Left lung (tissue), 10 donors: ENCODE results near the gene GPC1. TPM values are rescaled to one million over a fixed set of nuclear protein-coding genes. Genes with fewer than 3 reads are reported as not detected.

Experiments used
- ATAC-seq: fragments of 200-7000 bp; cut with Tn5 transposase; one replicate; pipeline ENCODE4 v1.9.1; 2020; ENCODE audit warnings: moderate library complexity
- DNase-seq, 4 donors: peaks; one replicate each; pipeline ENCODE4 v3.0.0-alpha.2; 2013 to 2020
- H3K27ac ChIP-seq, 2 donors: fragments of 200-600 bp; sonication (generic) in 1 of 2; one replicate each; pipeline versions ENCODE4 v1.5.0 to v1.8.0; 2020 to 2021
- H3K27me3 ChIP-seq, 2 donors: fragments of 200-600 bp; sonication (generic) in 1 of 2; one replicate each; pipeline versions ENCODE4 v1.5.0 to v1.8.0; 2020 to 2021
- H3K36me3 ChIP-seq, 2 donors: fragments of 200-600 bp; sonication (generic) in 1 of 2; one replicate each; pipeline versions ENCODE4 v1.5.0 to v1.8.0; 2020 to 2021
- H3K4me1 ChIP-seq, 2 donors: fragments of 200-600 bp; one replicate each; pipeline ENCODE4 v1.8.0; 2021
- H3K4me3 ChIP-seq, 2 donors: fragments of 200-600 bp; sonication (generic) in 1 of 2; one replicate each; pipeline versions ENCODE4 v1.5.0 to v1.8.0; 2020 to 2021; ENCODE audit warnings: mild to moderate bottlenecking in 1 of 2
- H3K9me3 ChIP-seq, 2 donors: fragments of 200-600 bp; sonication (generic) in 1 of 2; one replicate each; pipeline versions ENCODE4 v1.5.0 to v1.8.0; 2020 to 2021
- CTCF ChIP-seq, 2 donors: fragments of 200-600 bp; sonication (generic) in 1 of 2; IDR thresholded peaks; one replicate each; pipeline versions ENCODE4 v1.5.0 to v1.8.0; 2021; ENCODE audit warnings: antibody characterized with exemption in 2 of 2
- intact Hi-C, 2 donors: fragments of 100-400 bp; cut with DNase I; formaldehyde crosslinking; loops; one replicate each; pipeline versions ENCODE4 v1.11.2 to v1.14.2; 2022
- polyA plus RNA-seq, 6 donors: library from polyadenylated mRNA; unstranded; fragments of 120-200 nt; gene quantifications; one replicate each; pipeline ENCODE4 v1.2.1, GENCODE V29; 2013; ENCODE audit not compliant: insufficient read length in 6 of 6
- total RNA-seq, 2 donors: library from RNA; stranded (reverse); fragmentation: NEBNext Ultra II Directional; extraction: Animal tissue kit (Norgen Biotek cat#: 25700); gene quantifications; one replicate each; pipeline ENCODE4 v1.2.1, GENCODE V29; 2021
- donor health status: DM: no; HTN: yes; CAD: no.
- donor health status: DM: no; HTN: no; CAD: no.

GPC1 gene
- total and polyA plus RNA-seq, 8 donors, result 24.6 to 63.4 (median 45.3) TPM

DNA sequence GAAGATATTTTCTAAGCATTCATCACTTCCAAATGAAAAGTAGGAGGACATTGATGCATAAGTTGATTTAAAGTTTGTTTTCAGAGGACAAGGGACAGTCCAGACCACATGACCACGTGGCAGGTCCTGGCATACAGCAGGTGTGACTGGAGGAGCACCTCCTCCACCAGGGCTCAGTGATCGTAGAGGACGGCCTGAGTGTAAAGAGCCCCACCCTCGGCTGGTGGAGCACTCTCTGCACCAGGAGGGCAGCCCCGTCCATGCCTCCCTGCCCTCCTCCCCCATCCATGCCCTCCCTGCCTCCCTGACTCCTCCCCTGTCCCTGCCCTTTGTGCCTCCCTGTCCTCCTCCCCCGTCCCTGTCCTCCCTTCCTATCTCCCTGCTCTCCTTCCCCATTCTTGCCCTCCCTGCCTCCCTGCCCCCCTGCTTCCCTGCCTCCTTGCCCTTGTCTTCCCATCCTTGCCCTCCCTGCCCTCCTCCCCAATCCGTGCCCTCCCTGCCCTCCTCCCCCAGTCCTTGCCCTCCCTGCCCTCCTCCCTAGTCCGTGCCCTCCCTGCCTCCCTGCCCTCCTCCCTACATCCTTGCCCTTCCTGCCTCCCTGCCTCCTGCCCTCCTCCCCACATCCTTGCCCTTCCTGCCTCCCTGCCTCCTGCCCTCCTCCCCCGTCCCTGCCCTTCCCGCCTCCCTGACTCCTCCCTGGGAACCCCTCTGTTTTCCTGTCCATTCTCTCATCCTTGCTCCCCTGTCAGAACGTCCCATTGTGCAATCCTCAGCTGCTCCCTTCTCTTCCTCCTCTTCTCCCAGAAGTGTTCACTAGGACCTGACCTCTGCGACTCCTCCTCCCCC, 74.4 kb downstream of the GPC1 start:
- intact Hi-C loops, result no loop called here
- no peak overlapping the region for H3K27ac ChIP-seq
- ATAC-seq (no peak), DNase-seq (peak in 1 of 4 donors; percentile 45)
- H3K4me1 ChIP-seq, result peaks cover 0 to 11% of the 10 kb centered on the region in 2 donors
- H3K36me3 ChIP-seq, result peaks cover 0 to 17% of the 10 kb centered on the region in 2 donors
- no peak overlapping the region for H3K4me3 ChIP-seq
- TF ChIP-seq CTCF (IDR thresholded peaks at IDR 0.05), result no peak
- no peaks in the 10 kb centered on the region for H3K9me3 ChIP-seq
- no peaks in the 10 kb centered on the region for H3K27me3 ChIP-seq

DNA sequence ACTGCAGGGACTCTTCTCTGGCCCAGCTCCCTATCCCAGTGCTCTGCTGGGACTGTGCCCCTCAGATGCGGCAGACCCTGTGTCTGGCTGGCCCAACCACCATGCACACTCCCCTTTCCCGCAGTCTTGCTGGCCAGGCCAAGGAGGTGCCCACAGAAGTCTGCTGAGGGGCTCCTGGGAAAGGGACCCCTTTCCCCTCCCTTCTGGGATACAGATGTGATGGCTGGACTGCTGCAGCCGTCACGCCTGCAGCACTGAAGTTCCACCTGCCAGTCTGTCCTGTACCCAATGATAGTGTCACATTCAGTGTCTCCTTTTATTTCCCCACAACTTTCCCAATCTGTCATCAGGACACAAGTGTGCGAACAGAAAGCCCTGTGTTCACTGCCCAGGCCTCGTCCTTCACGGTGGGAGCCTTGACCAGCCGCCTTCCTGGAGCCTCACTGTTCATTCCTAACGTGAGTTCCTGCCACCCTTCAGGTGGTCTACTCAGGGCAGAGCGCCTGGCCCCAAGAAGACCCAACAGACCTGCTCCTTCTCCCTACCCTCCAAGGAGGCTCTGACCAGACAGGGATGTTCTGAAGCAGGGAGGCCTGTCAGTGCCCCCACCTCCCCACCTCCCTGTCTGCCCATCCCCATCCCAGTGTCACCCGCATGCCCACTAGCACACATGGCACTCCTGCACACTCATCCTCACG, 75.2 kb downstream of the GPC1 start:
- peaks cover 0 to 11% of the 10 kb centered on the region in 2 donors for H3K4me1 ChIP-seq
- TF ChIP-seq CTCF (IDR thresholded peaks at IDR 0.05), result no peak
- ATAC-seq, result no peak
- no peaks in the 10 kb centered on the region for H3K27me3 ChIP-seq
- H3K27ac ChIP-seq, result no peak overlapping the region
- peak in 1 of 4 donors; percentile 39 for DNase-seq
- peaks cover 0 to 17% of the 10 kb centered on the region in 2 donors for H3K36me3 ChIP-seq
- H3K9me3 ChIP-seq, result no peaks in the 10 kb centered on the region
- intact Hi-C loops, result no loop called here
- H3K4me3 ChIP-seq, result no peak overlapping the region

GRCh38 chr2:240511351-240512108, 76.1 kb downstream of the GPC1 start:
- H3K27me3 ChIP-seq, result no peaks in the 10 kb centered on the region
- H3K9me3 ChIP-seq, result no peaks in the 10 kb centered on the region
- no peak overlapping the region for H3K4me3 ChIP-seq
- ATAC-seq (no peak), DNase-seq (peak in 1 of 4 donors; percentile 71)
- intact Hi-C loops, result no loop called here
- peaks cover 0 to 11% of the 10 kb centered on the region in 2 donors for H3K4me1 ChIP-seq
- H3K27ac ChIP-seq, result no peak overlapping the region
- TF ChIP-seq CTCF (IDR thresholded peaks at IDR 0.05), result no peak
- H3K36me3 ChIP-seq, result peaks cover 0 to 17% of the 10 kb centered on the region in 2 donors

- intact Hi-C loops, result no loop called here
- ATAC-seq, result no peak
- H3K9me3 ChIP-seq, result no peaks in the 10 kb centered on the region
- no peak for DNase-seq
- H3K4me1 ChIP-seq, result peaks cover 0 to 11% of the 10 kb centered on the region in 2 donors
- H3K27me3 ChIP-seq, result no peaks in the 10 kb centered on the region
- H3K27ac ChIP-seq, result no peak overlapping the region
- H3K4me3 ChIP-seq, result no peak overlapping the region
- H3K36me3 ChIP-seq, result peaks cover 0 to 17% of the 10 kb centered on the region in 2 donors
- no peak for TF ChIP-seq CTCF (IDR thresholded peaks at IDR 0.05)
These were observed 76.6 kb downstream of the GPC1 start for GRCh38 chr2:240512109-240512485.
